ENCODE results near the gene SPOCK1. TPM values are rescaled to one million over a fixed set of nuclear protein-coding genes. Genes with fewer than 3 reads are reported as not detected.

Gene SPOCK1
- total and polyA plus RNA-seq, 9 of the 15 experiments (the other 6 are each of a cell fraction or from before 2014, with no cell fraction given), result 0.01 to 0.35 (median 0.04) TPM; not detected in 6

DNA sequence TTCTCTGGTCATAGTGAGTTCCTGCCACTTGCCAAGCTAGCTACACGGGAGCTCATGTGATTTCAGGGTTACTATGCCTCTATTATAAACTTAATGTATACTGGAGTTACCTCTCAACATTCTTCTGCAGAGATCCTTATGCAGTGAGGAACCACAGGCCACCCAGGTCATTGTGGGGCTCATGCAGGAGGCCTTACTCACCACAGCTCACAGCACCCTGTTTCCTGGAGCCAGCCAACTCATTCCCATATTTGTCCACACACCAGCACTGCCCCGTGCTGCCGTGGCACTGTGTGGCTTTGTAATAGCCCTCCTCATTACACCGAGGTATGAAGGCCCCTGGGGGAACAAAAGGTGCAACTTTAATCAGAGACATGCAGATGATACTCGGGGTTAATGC is 520.0 kb downstream of the SPOCK1 start:
- POLR2A ChIA-PET, result no interaction called here
- Histone ChIP-seq H3K27me3 (ENCODE audit: control insufficient read depth in 2 of 2, insufficient read depth in 2 of 2, low read length in 2 of 2) (no peaks in the 10 kb centered on the region), H2AFZ (ENCODE audit: low read depth, low read length) (no peak overlapping the region), H3K27ac (ENCODE audit: extremely low read depth, low read depth, low read length) (no peak overlapping the region), H4K20me1 (replicated peaks; ENCODE audit: control insufficient read depth, insufficient read depth, low read length) (no peaks in the 10 kb centered on the region), H3K4me2 (ENCODE audit: insufficient read depth, low read length) (no peak overlapping the region), H3K79me2 (ENCODE audit: control insufficient read depth, insufficient read depth, low read length) (no peaks in the 10 kb centered on the region), H3K36me3 (ENCODE audit: control insufficient read depth, insufficient read depth, low read length) (no peaks in the 10 kb centered on the region), H3K9me3 (replicated peaks; ENCODE audit: control insufficient read depth, insufficient read depth, low read depth, low read length) (no peaks in the 10 kb centered on the region), H3K9ac (ENCODE audit: insufficient read depth in 1 of 2, low read depth in 2 of 2, low read length in 2 of 2) (no peak overlapping the region), H3K9me1 (ENCODE audit: control insufficient read depth, insufficient read depth, low read length) (no peaks in the 10 kb centered on the region), H3K4me1 (replicated peaks in 1 of 2; ENCODE audit: control insufficient read depth in 2 of 2, insufficient read depth in 2 of 2, low read length in 2 of 2) (no peaks in the 10 kb centered on the region), H3K4me3 (no peak overlapping the region)
- ATAC-seq (no peak), FAIRE-seq (no peak), DNase-seq (ENCODE audit: extremely low read depth in 1 of 4, low spot score in 3 of 4) (no peak)
- intact Hi-C loops (cut with micrococcal nuclease) (no loop called here), in situ Hi-C loops (cut with MboI) (no loop called here)
- BruUV-seq (replicated peaks), result no TSS peak
- WGBS (ENCODE audit: insufficient coverage, low coverage, missing lambda C conversion rate), result 3% methylated on average over 5 of the region's 5 CpGs
- CTCF ChIA-PET (ENCODE audit: low intra/inter-chr PET ratio), result no interaction called here
- TF ChIP-seq SRSF3 (IDR thresholded peaks at IDR 0.05; ENCODE audit: insufficient read depth, low read length), result no peak
- TF ChIP-seq FOXK2 (conservative IDR thresholded peaks at IDR 0.05 in 1 of 2, IDR thresholded peaks at IDR 0.05 in 1 of 2; ENCODE audit: low read depth in 2 of 2), result no peak
- TF ChIP-seq COPS2 (conservative IDR thresholded peaks at IDR 0.05), result no peak
- TF ChIP-seq MIER1 (IDR thresholded peaks at IDR 0.05; ENCODE audit: low read depth), result no peak
- no peak for TF ChIP-seq SREBF1 (IDR thresholded peaks at IDR 0.05; ENCODE audit: borderline replicate concordance, low read depth, low read length)
- no peak for TF ChIP-seq NONO (IDR thresholded peaks at IDR 0.05; ENCODE audit: low read depth in 2 of 2, low read length in 1 of 2)
- no peak for TF ChIP-seq ZNF408 (CRISPR knock-in tag; IDR thresholded peaks at IDR 0.05; ENCODE audit: low read depth)
- TF ChIP-seq PHB (CRISPR knock-in tag; IDR thresholded peaks at IDR 0.05), result no peak
- TF ChIP-seq ZNF140 (CRISPR knock-in tag; IDR thresholded peaks at IDR 0.05), result no peak
- TF ChIP-seq, protein P1, sequence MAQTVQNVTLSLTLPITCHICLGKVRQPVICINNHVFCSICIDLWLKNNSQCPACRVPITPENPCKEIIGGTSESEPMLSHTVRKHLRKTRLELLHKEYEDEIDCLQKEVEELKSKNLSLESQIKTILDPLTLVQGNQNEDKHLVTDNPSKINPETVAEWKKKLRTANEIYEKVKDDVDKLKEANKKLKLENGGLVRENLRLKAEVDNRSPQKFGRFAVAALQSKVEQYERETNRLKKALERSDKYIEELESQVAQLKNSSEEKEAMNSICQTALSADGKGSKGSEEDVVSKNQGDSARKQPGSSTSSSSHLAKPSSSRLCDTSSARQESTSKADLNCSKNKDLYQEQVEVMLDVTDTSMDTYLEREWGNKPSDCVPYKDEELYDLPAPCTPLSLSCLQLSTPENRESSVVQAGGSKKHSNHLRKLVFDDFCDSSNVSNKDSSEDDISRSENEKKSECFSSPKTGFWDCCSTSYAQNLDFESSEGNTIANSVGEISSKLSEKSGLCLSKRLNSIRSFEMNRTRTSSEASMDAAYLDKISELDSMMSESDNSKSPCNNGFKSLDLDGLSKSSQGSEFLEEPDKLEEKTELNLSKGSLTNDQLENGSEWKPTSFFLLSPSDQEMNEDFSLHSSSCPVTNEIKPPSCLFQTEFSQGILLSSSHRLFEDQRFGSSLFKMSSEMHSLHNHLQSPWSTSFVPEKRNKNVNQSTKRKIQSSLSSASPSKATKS (CRISPR knock-in tag; IDR thresholded peaks at IDR 0.05), result no peak
- no peak for TF ChIP-seq POLR2AphosphoS2 (IDR thresholded peaks at IDR 0.05; ENCODE audit: low read length)
